ENCODE measurements around the gene PGM2. TPM values are rescaled to one million over a fixed set of nuclear protein-coding genes. Genes with fewer than 3 reads are reported as not detected.

PGM2 gene
- total RNA-seq, 2 experiments from 2014 or later: 67.4 to 108 TPM

DNA sequence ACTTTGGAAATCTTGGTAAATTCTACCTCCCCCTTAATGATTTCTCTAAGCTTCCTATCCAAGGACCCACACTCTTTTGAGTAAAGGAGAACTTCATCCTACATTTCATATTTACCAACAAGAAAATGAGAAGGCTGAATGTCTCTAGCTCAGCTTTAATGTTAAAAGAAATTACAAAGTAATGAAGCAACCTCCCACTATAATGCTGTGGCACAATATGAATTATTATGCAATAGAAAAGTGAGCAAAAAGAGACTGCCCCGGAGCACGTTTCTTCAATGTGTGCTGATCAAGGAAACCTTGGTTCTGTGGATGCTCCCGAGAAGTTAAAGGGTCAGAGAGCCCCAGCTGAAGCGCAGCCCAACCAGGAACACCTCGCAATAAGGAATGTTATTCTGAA is 55.3 kb downstream of the PGM2 start:
- ChIA-PET CTCF (ENCODE audit: unreplicated experiment) (interaction anchor here (0.9 kb wide), 1 partner anchor 10 kb away, joined by 3 read pairs; no protein-coding TSS in a partner anchor), POLR2A (interaction anchor here (0.5 to 1.1 kb wide), 2 partner anchors 22 to 109 kb away, joined by 3 read pairs; no protein-coding TSS in a partner anchor)
- Histone ChIP-seq H3K9me3 (ENCODE audit: low read length) (no peaks in the 10 kb centered on the region), H3K36me3 (ENCODE audit: insufficient read depth, low read length) (no peaks in the 10 kb centered on the region), H2AFZ (ENCODE audit: low read length) (no peak overlapping the region), H3K4me2 (ENCODE audit: low read length) (no peak overlapping the region), H3K4me1 (ENCODE audit: insufficient read depth, low read length, poor library complexity, severe bottlenecking) (peaks cover 9% of the 10 kb centered on the region), H3K27ac (ENCODE audit: low read depth, low read length, poor library complexity, severe bottlenecking) (no peak overlapping the region), H3K9me2 (ENCODE audit: insufficient read depth, low read length) (no peaks in the 10 kb centered on the region), H4K20me1 (ENCODE audit: insufficient read depth, low read length) (no peaks in the 10 kb centered on the region), H3K4me3 (ENCODE audit: low read depth, low read length, poor library complexity, severe bottlenecking) (no peak overlapping the region), H3K79me2 (ENCODE audit: insufficient read depth, low read depth, low read length) (no peaks in the 10 kb centered on the region)
- intact Hi-C loops (cut with micrococcal nuclease; ENCODE audit: unreplicated experiment): no loop called here
- BruUV-seq (replicated peaks): no TSS peak
- no peak for TF ChIP-seq EZH2phosphoT487 (IDR thresholded peaks at IDR 0.05; ENCODE audit: borderline replicate concordance, low read depth, low read length)
- no peak for TF ChIP-seq CTCF (conservative IDR thresholded peaks at IDR 0.05; ENCODE audit: low read length)
- no peak for DNase-seq (ENCODE audit: low spot score)

- Histone ChIP-seq H3K36me3 (ENCODE audit: insufficient read depth, low read length) (no peaks in the 10 kb centered on the region), H4K20me1 (ENCODE audit: insufficient read depth, low read length) (no peaks in the 10 kb centered on the region), H3K4me1 (ENCODE audit: insufficient read depth, low read length, poor library complexity, severe bottlenecking) (peaks cover 12% of the 10 kb centered on the region), H3K4me3 (ENCODE audit: low read depth, low read length, poor library complexity, severe bottlenecking) (no peak overlapping the region), H3K27ac (ENCODE audit: low read depth, low read length, poor library complexity, severe bottlenecking) (no peak overlapping the region), H2AFZ (ENCODE audit: low read length) (no peak overlapping the region), H3K9me3 (ENCODE audit: low read length) (no peaks in the 10 kb centered on the region), H3K79me2 (ENCODE audit: insufficient read depth, low read depth, low read length) (no peaks in the 10 kb centered on the region), H3K4me2 (ENCODE audit: low read length) (no peak overlapping the region), H3K9me2 (ENCODE audit: insufficient read depth, low read length) (no peaks in the 10 kb centered on the region)
- DNase-seq (ENCODE audit: low spot score): no peak
- no TSS peak for BruUV-seq (replicated peaks)
- intact Hi-C loops (cut with micrococcal nuclease; ENCODE audit: unreplicated experiment): no loop called here
- TF ChIP-seq EZH2phosphoT487 (IDR thresholded peaks at IDR 0.05; ENCODE audit: borderline replicate concordance, low read depth, low read length) (no peak), CTCF (conservative IDR thresholded peaks at IDR 0.05; ENCODE audit: low read length) (peak; percentile 58; the same call in 1 of the 2 replicates)
- ChIA-PET POLR2A (interaction anchor here (0.6 to 1.0 kb wide), 2 partner anchors 10 to 22 kb away, joined by 3 read pairs; no protein-coding TSS in a partner anchor), CTCF (ENCODE audit: unreplicated experiment) (no interaction called here)
Observed at GRCh38 chr4:37882665-37883296, 56.3 kb downstream of the PGM2 start.

DNA sequence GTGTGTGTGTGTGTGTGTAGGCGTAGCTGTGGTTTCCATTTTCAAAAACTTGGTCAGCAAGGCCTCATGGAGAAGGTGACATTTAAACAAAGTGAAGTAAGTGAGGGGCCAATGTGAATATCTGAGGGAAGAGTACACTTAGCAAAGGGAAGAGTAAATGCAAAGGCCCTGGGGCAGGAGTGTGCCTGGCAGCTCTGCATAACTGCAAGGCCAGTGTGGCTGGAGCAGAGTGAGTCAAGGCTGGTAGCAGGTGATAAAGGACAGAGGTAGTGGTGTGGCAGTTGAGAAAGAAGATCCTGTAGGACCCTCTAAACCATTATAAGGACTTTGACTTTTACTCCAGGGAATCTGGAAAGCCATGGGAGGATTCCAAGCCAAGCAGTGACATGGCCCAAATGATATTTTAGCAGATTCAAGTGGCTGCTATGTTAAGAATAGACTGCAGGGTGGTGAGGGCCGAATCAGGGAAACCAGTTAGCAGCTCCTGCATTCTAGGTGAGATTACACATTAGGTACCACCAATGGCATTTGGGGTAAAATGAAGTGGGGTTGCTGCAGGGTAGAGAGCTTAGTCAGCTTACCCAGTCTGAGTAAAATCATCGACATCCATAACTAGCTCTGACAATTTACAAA is 58.5 kb downstream of the PGM2 start:
- Histone ChIP-seq H3K9me3 (ENCODE audit: low read length) (no peaks in the 10 kb centered on the region), H3K36me3 (ENCODE audit: insufficient read depth, low read length) (no peaks in the 10 kb centered on the region), H3K4me1 (ENCODE audit: insufficient read depth, low read length, poor library complexity, severe bottlenecking) (peaks cover 8% of the 10 kb centered on the region), H2AFZ (ENCODE audit: low read length) (no peak overlapping the region), H3K9me2 (ENCODE audit: insufficient read depth, low read length) (no peaks in the 10 kb centered on the region), H3K4me3 (ENCODE audit: low read depth, low read length, poor library complexity, severe bottlenecking) (no peak overlapping the region), H4K20me1 (ENCODE audit: insufficient read depth, low read length) (no peaks in the 10 kb centered on the region), H3K79me2 (ENCODE audit: insufficient read depth, low read depth, low read length) (no peaks in the 10 kb centered on the region), H3K27ac (ENCODE audit: low read depth, low read length, poor library complexity, severe bottlenecking) (no peak overlapping the region), H3K4me2 (ENCODE audit: low read length) (no peak overlapping the region)
- ChIA-PET CTCF (ENCODE audit: unreplicated experiment) (no interaction called here), POLR2A (interaction anchor here (1.5 kb wide), 1 partner anchor 12 kb away, joined by 3 read pairs; no protein-coding TSS in a partner anchor)
- TF ChIP-seq CTCF (conservative IDR thresholded peaks at IDR 0.05; ENCODE audit: low read length) (no peak), EZH2phosphoT487 (IDR thresholded peaks at IDR 0.05; ENCODE audit: borderline replicate concordance, low read depth, low read length) (no peak)
- intact Hi-C loops (cut with micrococcal nuclease; ENCODE audit: unreplicated experiment): no loop called here
- no TSS peak for BruUV-seq (replicated peaks)
- DNase-seq (ENCODE audit: low spot score): no peak

All from OCI-LY7 (cell line).